H1 (cell line): ENCODE results near the gene ARHGAP24. TPM values are rescaled to one million over a fixed set of nuclear protein-coding genes. Genes with fewer than 3 reads are reported as not detected.

ENCODE experiments used
- CTCF ChIA-PET: fragments of 300-600 bp; sonication (Branson Sonifier 250); formaldehyde crosslinking; loops from one replicate; lab custom pipeline; 2021; ENCODE audit not compliant: partially characterized antibody; lab: Charles Lee
- POLR2A ChIA-PET: fragments of 300-600 bp; sonication (Branson Sonifier 250); formaldehyde crosslinking; loops from one replicate; lab custom pipeline; 2021; ENCODE audit warnings: inconsistent platforms; ENCODE audit not compliant: partially characterized antibody; lab: Charles Lee
- DNase-seq, 2 experiments: peaks; one replicate each; pipeline versions ENCODE4 v3.0.0 to v3.0.0-alpha.2; 2010 to 2022; ENCODE audit warnings: low spot score in 2 of 2, low read depth in 1 of 2, mixed read lengths in 1 of 2
- FAIRE-seq: peaks from 2 replicates; lab custom pipeline; 2011; peaks lifted over from hg19 to GRCh38; lab: Jason Lieb, UNC
- H2AFZ ChIP-seq: 2 replicates; pipeline ENCODE4 v1.8.1; 2012; ENCODE audit warnings: low read length, inconsistent platforms
- H2AK5ac ChIP-seq: 2 replicates; pipeline ENCODE4 v1.6.1; 2013; ENCODE audit warnings: low read depth, low read length
- H2BK120ac ChIP-seq: replicated peaks from 2 replicates; pipeline ENCODE3; 2013; ENCODE audit warnings: low read depth, low read length, inconsistent platforms
- H2BK12ac ChIP-seq: 2 replicates; pipeline ENCODE4 v1.6.1; 2013; ENCODE audit warnings: low read depth, low read length
- H2BK15ac ChIP-seq: 2 replicates; pipeline ENCODE4 v1.6.1; 2013; ENCODE audit warnings: low read length
- H2BK20ac ChIP-seq: 2 replicates; pipeline ENCODE4 v1.6.1; 2013; ENCODE audit warnings: low read length
- H2BK5ac ChIP-seq: 2 replicates; pipeline ENCODE4 v1.6.1; 2013; ENCODE audit warnings: low read depth, low read length
- H3K14ac ChIP-seq: 2 replicates; pipeline ENCODE4 v1.6.1; 2013; ENCODE audit warnings: inconsistent platforms; ENCODE audit not compliant: insufficient read length
- H3K18ac ChIP-seq: 2 replicates; pipeline ENCODE4 v1.6.1; 2013; ENCODE audit warnings: low read length; ENCODE audit errors: extremely low read depth
- H3K23ac ChIP-seq: 2 replicates; pipeline ENCODE4 v1.6.1; 2013; ENCODE audit warnings: inconsistent platforms; ENCODE audit not compliant: insufficient read length
- H3K23me2 ChIP-seq: 2 replicates; pipeline ENCODE4 v1.6.1; 2013; ENCODE audit warnings: low read depth, low read length
- H3K27ac ChIP-seq: 2 replicates; pipeline ENCODE4 v1.6.1; 2011; ENCODE audit warnings: low read depth, low read length, inconsistent platforms
- H3K27me3 ChIP-seq, 4 experiments: replicated peaks in 1 of 4; 1 replicate in 1 of 4; 2 replicates in 3 of 4; pipeline versions ENCODE4 v1.6.1 to v1.8.1; 2011 to 2013; ENCODE audit warnings: low read length in 3 of 4, mild to moderate bottlenecking in 3 of 4, inconsistent platforms in 2 of 4, mixed read lengths in 2 of 4, moderate library complexity in 1 of 4; ENCODE audit not compliant: control insufficient read depth in 3 of 4, insufficient read depth in 3 of 4; ENCODE audit errors: extremely low read depth in 1 of 4
- H3K36me3 ChIP-seq, 4 experiments: 2 replicates each; pipeline versions ENCODE4 v1.6.1 to v1.8.1; 2011 to 2013; ENCODE audit warnings: mild to moderate bottlenecking in 4 of 4, low read length in 3 of 4, moderate library complexity in 2 of 4, control low read depth in 1 of 4, inconsistent platforms in 1 of 4; ENCODE audit not compliant: insufficient read depth in 4 of 4, control insufficient read depth in 2 of 4
- H3K4ac ChIP-seq: replicated peaks from 2 replicates; pipeline ENCODE3; 2013; ENCODE audit warnings: low read length, low read depth, mixed read lengths, inconsistent platforms; ENCODE audit not compliant: insufficient read length
- H3K4me1 ChIP-seq, 4 experiments: replicated peaks in 1 of 4; 1 replicate in 1 of 4; 2 replicates in 3 of 4; pipeline versions ENCODE4 v1.6.1 to v1.8.1; 2011 to 2013; ENCODE audit warnings: low read length in 3 of 4, inconsistent platforms in 2 of 4, mixed read lengths in 1 of 4; ENCODE audit not compliant: insufficient read depth in 4 of 4, control insufficient read depth in 3 of 4
- H3K4me2 ChIP-seq, 2 experiments: 2 replicates each; pipeline versions ENCODE4 v1.6.1 to v1.8.1; 2011 to 2013; ENCODE audit warnings: low read depth in 2 of 2, low read length in 2 of 2, control low read depth in 1 of 2, inconsistent platforms in 1 of 2, mild to moderate bottlenecking in 1 of 2; ENCODE audit not compliant: insufficient read depth in 1 of 2
- H3K4me3 ChIP-seq, 4 experiments: fragments of 200-600, 300-600 bp in 1 of 4; sonication (generic), shearing (Covaris generic), sonication (Bioruptor Twin) in 1 of 4; 2 replicates each; pipeline versions ENCODE4 v1.5.1 to v1.8.1; 2011 to 2016; ENCODE audit warnings: low read length in 4 of 4, low read depth in 3 of 4, control low read depth in 2 of 4, inconsistent platforms in 2 of 4, mild to moderate bottlenecking in 2 of 4, mixed read lengths in 1 of 4, moderate library complexity in 1 of 4; ENCODE audit not compliant: insufficient read depth in 2 of 4; ENCODE audit errors: extremely low read depth in 1 of 4
- H3K56ac ChIP-seq: replicated peaks from 2 replicates; pipeline ENCODE3; 2013; ENCODE audit warnings: low read depth, mild to moderate bottlenecking, mixed read lengths, low read length, inconsistent platforms; ENCODE audit not compliant: insufficient read length
- H3K79me1 ChIP-seq: 2 replicates; pipeline ENCODE4 v1.6.1; 2013; ENCODE audit warnings: low read depth, low read length, control low read depth
- H3K79me2 ChIP-seq, 2 experiments: 2 replicates each; pipeline versions ENCODE4 v1.6.1 to v1.8.1; 2012 to 2013; ENCODE audit warnings: low read length in 2 of 2, mild to moderate bottlenecking in 2 of 2, inconsistent platforms in 1 of 2; ENCODE audit not compliant: insufficient read depth in 2 of 2, control insufficient read depth in 1 of 2
- H3K9ac ChIP-seq, 4 experiments: replicated peaks in 1 of 4; 1 replicate in 1 of 4; 2 replicates in 3 of 4; pipeline versions ENCODE4 v1.6.1 to v1.8.1; 2011 to 2013; ENCODE audit warnings: low read depth in 3 of 4, low read length in 3 of 4, control low read depth in 2 of 4, mild to moderate bottlenecking in 2 of 4, moderate library complexity in 2 of 4, inconsistent platforms in 1 of 4; ENCODE audit errors: extremely low read depth in 1 of 4
- H3K9me3 ChIP-seq, 2 experiments: 2 replicates each; pipeline versions ENCODE4 v1.6.1 to v1.8.1; 2012 to 2013; ENCODE audit warnings: mild to moderate bottlenecking in 2 of 2, moderate library complexity in 2 of 2, control low read depth in 1 of 2, inconsistent platforms in 1 of 2, low read depth in 1 of 2, low read length in 1 of 2, mixed read lengths in 1 of 2; ENCODE audit not compliant: insufficient read depth in 2 of 2
- H4K20me1 ChIP-seq, 2 experiments: replicated peaks in 1 of 2; 2 replicates each; pipeline versions ENCODE3 to v1.8.1; 2011 to 2013; ENCODE audit warnings: inconsistent platforms in 2 of 2, low read length in 2 of 2, mild to moderate bottlenecking in 1 of 2; ENCODE audit not compliant: insufficient read depth in 2 of 2, control insufficient read depth in 1 of 2
- H4K5ac ChIP-seq: 2 replicates; pipeline ENCODE4 v1.6.1; 2013; ENCODE audit warnings: low read length, low read depth, mixed read lengths, inconsistent platforms; ENCODE audit not compliant: insufficient read length
- H4K8ac ChIP-seq: 2 replicates; pipeline ENCODE4 v1.8.0; 2013; ENCODE audit warnings: mild to moderate bottlenecking, moderate library complexity, low read length, inconsistent platforms; ENCODE audit not compliant: insufficient read depth; ENCODE audit errors: extremely low read depth
- H4K91ac ChIP-seq: replicated peaks from 2 replicates; pipeline ENCODE3; 2013; ENCODE audit warnings: low read length, mixed read lengths, inconsistent platforms; ENCODE audit not compliant: insufficient read length
- CHD1 ChIP-seq: IDR thresholded peaks from 2 replicates; pipeline ENCODE4 v1.6.1; 2012; ENCODE audit warnings: low read depth, low read length, improper control_type of control experiment
- CTBP2 ChIP-seq: IDR thresholded peaks from 2 replicates; pipeline ENCODE4 v1.7.0; 2011; ENCODE audit warnings: borderline replicate concordance, mild to moderate bottlenecking, moderate library complexity, mixed read lengths, low read length; ENCODE audit not compliant: insufficient read depth, insufficient read length
- EZH2 ChIP-seq: fragments of 200-600 bp; sonication (generic); IDR thresholded peaks from 2 replicates; pipeline ENCODE4 v1.7.1; 2012; ENCODE audit warnings: low read depth, mild to moderate bottlenecking, moderate library complexity, low read length, inconsistent platforms; ENCODE audit not compliant: severe bottlenecking
- KDM1A ChIP-seq: fragments of 200-600, 300-600 bp; sonication (generic); IDR thresholded peaks from 2 replicates; pipeline ENCODE4 v1.7.1; 2016; ENCODE audit warnings: mild to moderate bottlenecking, low read length, borderline replicate concordance
- KDM4A ChIP-seq: IDR thresholded peaks from one replicate; pipeline ENCODE4 v1.7.1; 2012; ENCODE audit warnings: low read depth, mild to moderate bottlenecking, moderate library complexity, low read length, inconsistent platforms; ENCODE audit not compliant: severe bottlenecking
- NANOG ChIP-seq: IDR thresholded peaks from 2 replicates; pipeline ENCODE4 v1.6.1; 2011; ENCODE audit warnings: low read length, low read depth, mild to moderate bottlenecking, inconsistent platforms; ENCODE audit not compliant: insufficient read depth, poor library complexity, severe bottlenecking
- PHF8 ChIP-seq: fragments of 200-600 bp; sonication (generic); conservative IDR thresholded peaks from 2 replicates; pipeline ENCODE4 v1.7.1; 2012; ENCODE audit warnings: low read depth, mild to moderate bottlenecking, inconsistent platforms, low read length, moderate library complexity
- SP4 ChIP-seq: IDR thresholded peaks from 2 replicates; pipeline ENCODE4 v1.6.1; 2012; ENCODE audit warnings: low read length, inconsistent platforms
- TBP ChIP-seq: IDR thresholded peaks from 2 replicates; pipeline ENCODE4 v1.6.1; 2011; ENCODE audit warnings: low read depth, low read length, improper control_type of control experiment
- USF2 ChIP-seq: IDR thresholded peaks from 2 replicates; pipeline ENCODE4 v1.6.1; 2011; ENCODE audit warnings: low read length, improper control_type of control experiment
- YY1 ChIP-seq: IDR thresholded peaks from 2 replicates; pipeline ENCODE4 v1.6.1; 2011; ENCODE audit warnings: low read depth, mild to moderate bottlenecking, low read length
- ZNF274 ChIP-seq: IDR thresholded peaks from 2 replicates; pipeline ENCODE4 v1.7.0; 2012; ENCODE audit warnings: low read length, borderline replicate concordance; ENCODE audit errors: extremely low read depth
- WGBS, 2 experiments: shearing (Covaris generic) in 1 of 2; methylation state at CpG; one replicate each; pipeline versions ENCODE4 v1.1.6 to v1.1.7; 2013 to 2015; ENCODE audit warnings: low lambda C conversion rate in 2 of 2, mixed read lengths in 2 of 2, inconsistent platforms in 1 of 2, low coverage in 1 of 2, missing lambda C conversion rate in 1 of 2; ENCODE audit not compliant: insufficient replicate concordance in 2 of 2, insufficient coverage in 1 of 2, insufficient read length in 1 of 2; ENCODE audit errors: extremely low coverage in 1 of 2, missing lambda C conversion rate in 1 of 2; 5-methylcytosine and 5-hydroxymethylcytosine counted together
- polyA plus RNA-seq, 7 experiments: library from polyadenylated mRNA; depleted of rRNA in 3 of 7; stranded (reverse) in 5 of 7; unstranded in 2 of 7; fragments of >200 nt in 5 of 7; fragments of 200-250 nt in 2 of 7; gene quantifications; 1 replicate in 5 of 7; 2 replicates in 1 of 7; 4 replicates in 1 of 7; pipeline versions ENCODE4 v1.2.1 to v1.2.3, GENCODE V29; 2011 to 2013; ENCODE audit warnings: missing spikeins in 2 of 7, mixed read lengths in 2 of 7
- total RNA-seq: library from RNA; stranded (reverse); fragmentation: NEBNext Ultra II Directional; extraction: Animal tissue kit (Norgen Biotek cat#: 25700); gene quantifications from 2 replicates; pipeline ENCODE4 v1.2.1, GENCODE V29; 2021

ARHGAP24 gene
- total and polyA plus RNA-seq, 2 of the 8 experiments (the other 6 are each of a cell fraction or from before 2014, with no cell fraction given) = 0.08 to 0.50 TPM

GRCh38 chr4:85963231-85963630, 488.3 kb downstream of the ARHGAP24 start:
- ChIA-PET POLR2A (no interaction called here), CTCF (interaction anchor here (0.6 to 3.3 kb wide), 3 partner anchors 7 to 1197 kb away, joined by 3 to 12 read pairs (median 3); no protein-coding TSS in a partner anchor)
- Histone ChIP-seq H3K56ac (no peak overlapping the region), H3K4me2 (no peak overlapping the region), H3K79me1 (no peaks in the 10 kb centered on the region), H2BK5ac (no peak overlapping the region), H3K23ac (no peak overlapping the region), H4K20me1 (no peaks in the 10 kb centered on the region), H2BK15ac (no peak overlapping the region), H3K4ac (no peak overlapping the region), H3K9ac (no peak overlapping the region), H4K8ac (no peak overlapping the region), H3K4me3 (no peak overlapping the region), H2AK5ac (no peak overlapping the region), H2AFZ (no peak overlapping the region), H3K36me3 (no peaks in the 10 kb centered on the region), H3K79me2 (no peaks in the 10 kb centered on the region), H3K27me3 (no peaks in the 10 kb centered on the region), H4K5ac (no peak overlapping the region), H3K9me3 (no peaks in the 10 kb centered on the region), H3K14ac (no peak overlapping the region), H3K23me2 (no peaks in the 10 kb centered on the region), H3K27ac (no peak overlapping the region), H3K18ac (no peak overlapping the region), H2BK120ac (no peak overlapping the region), H2BK12ac (no peak overlapping the region), H2BK20ac (no peak overlapping the region), H3K4me1 (no peaks in the 10 kb centered on the region), H4K91ac (no peak overlapping the region)
- 91% methylated on average over 1 of the region's 1 CpG; no CpG with 5 or more reads in 1 of the 2 experiments for WGBS, 2 experiments
- TF ChIP-seq KDM4A (no peak), USF2 (no peak), SP4 (no peak), ZNF274 (no peak), CTBP2 (no peak), YY1 (no peak), PHF8 (no peak), EZH2 (no peak), CHD1 (no peak), KDM1A (no peak), TBP (no peak), NANOG (no peak)
- DNase-seq = no peak
- FAIRE-seq = no peak
